Left ventricle myocardium superior (tissue), 1 donor: ENCODE results near the gene WDFY3. TPM values are rescaled to one million over a fixed set of nuclear protein-coding genes. Genes with fewer than 3 reads are reported as not detected.

Source experiments
- ATAC-seq: fragments of 200-7000 bp; cut with Tn5 transposase; one replicate; pipeline ENCODE4 v1.9.1; 2020; ENCODE audit warnings: mild to moderate bottlenecking, moderate library complexity
- DNase-seq: peaks from one replicate; pipeline ENCODE4 v3.0.0-alpha.2; 2020
- intact Hi-C: fragments of 100-400 bp; cut with micrococcal nuclease; formaldehyde crosslinking; loops from one replicate; pipeline ENCODE4 v1.11.0; 2022
- long read RNA-seq: library from polyadenylated mRNA; unstranded; transcript quantifications from one replicate; pipeline ENCODE4 v2.0.0, GENCODE V29; 2021
- total RNA-seq: library from RNA; stranded (reverse); fragmentation: NEBNext Ultra II Directional; extraction: Animal tissue kit (Norgen Biotek cat#: 25700); gene quantifications from one replicate; pipeline ENCODE4 v1.2.1, GENCODE V29; 2021
- donor health status: DM: no; HTN: yes; CAD: no; lungs with severe emphysema.

Gene WDFY3
- total RNA-seq, result 43.8 TPM
- long read RNA-seq, partial matches to known transcripts, result 2 of 5 reads
- long read RNA-seq, other reads (novel, unspliced or antisense), result 3 of 5 reads

- ATAC-seq, result peak; percentile 96
- intact Hi-C loops, result no loop called here
- peak; percentile 84 for DNase-seq
Observed at GRCh38 chr4:84966382-84967242, at the start of gene WDFY3. WDFY3 (minus strand) TSS chr4:84966690; CDS start chr4:84860591, 106,099 bp downstream.

- DNase-seq (no peak), ATAC-seq (peak; percentile 31)
- intact Hi-C loops, result no loop called here
Observed at GRCh38 chr4:85005865-85006377, 39.4 kb upstream of the WDFY3 start.

- DNase-seq (no peak), ATAC-seq (no peak)
- intact Hi-C loops, result no loop called here
Observed at GRCh38 chr4:85000343-85000742, 33.9 kb upstream of the WDFY3 start.

GRCh38 chr4:84995386-84995785, 28.9 kb upstream of the WDFY3 start:
- intact Hi-C loops, result no loop called here
- ATAC-seq (no peak), DNase-seq (no peak)

- intact Hi-C loops, result no loop called here
- ATAC-seq (peak; percentile 51), DNase-seq (no peak)
Observed at GRCh38 chr4:84994280-84994679, 27.8 kb upstream of the WDFY3 start.

GRCh38 chr4:84985952-84986351, 19.5 kb upstream of the WDFY3 start:
- ATAC-seq (no peak), DNase-seq (no peak)
- intact Hi-C loops, result no loop called here

- ATAC-seq (no peak), DNase-seq (no peak)
- intact Hi-C loops, result no loop called here
Observed at GRCh38 chr4:84977396-84977795, 10.9 kb upstream of the WDFY3 start.

GRCh38 chr4:84973856-84974255, 7.4 kb upstream of the WDFY3 start:
- DNase-seq (no peak), ATAC-seq (no peak)
- intact Hi-C loops, result no loop called here

- DNase-seq (no peak), ATAC-seq (no peak)
- intact Hi-C loops, result loop anchor here (1.0 kb wide), 1 partner anchor 221 kb away; no protein-coding TSS in a partner anchor
Observed at GRCh38 chr4:84971319-84971932, 4.9 kb upstream of the WDFY3 start.

- intact Hi-C loops, result no loop called here
- DNase-seq, result no peak
- ATAC-seq, result no peak
Observed at GRCh38 chr4:84968925-84969324, 2.4 kb upstream of the WDFY3 start.

- intact Hi-C loops, result no loop called here
- ATAC-seq (peak; percentile 59), DNase-seq (no peak)
Observed at GRCh38 chr4:84967243-84967690, 777 bp upstream of the WDFY3 start.

- DNase-seq (peak; percentile 71), ATAC-seq (peak; percentile 54)
- intact Hi-C loops, result no loop called here
Observed at GRCh38 chr4:84965553-84966381, 723 bp downstream of the WDFY3 start.

GRCh38 chr4:84964995-84965552, 1.4 kb downstream of the WDFY3 start:
- intact Hi-C loops, result no loop called here
- no peak for DNase-seq
- no peak for ATAC-seq

- DNase-seq, result no peak
- ATAC-seq, result no peak
- intact Hi-C loops, result no loop called here
Observed at GRCh38 chr4:84962102-84962501, 4.4 kb downstream of the WDFY3 start.

- intact Hi-C loops, result no loop called here
- no peak for ATAC-seq
- DNase-seq, result no peak
Observed at GRCh38 chr4:84958434-84958833, 8.1 kb downstream of the WDFY3 start.

- DNase-seq (no peak), ATAC-seq (no peak)
- intact Hi-C loops, result no loop called here
Observed at GRCh38 chr4:84957514-84958420, 8.7 kb downstream of the WDFY3 start.

GRCh38 chr4:84956014-84956413, 10.5 kb downstream of the WDFY3 start:
- intact Hi-C loops, result no loop called here
- DNase-seq (no peak), ATAC-seq (peak; percentile 24)

- no peak for DNase-seq
- ATAC-seq, result peak; percentile 42
- intact Hi-C loops, result no loop called here
Observed at GRCh38 chr4:84954982-84955567, 11.4 kb downstream of the WDFY3 start.
